OCI-M2 (cell line): ENCODE measurements around the gene SASH1.
"Not testable (repeated sequence)": the region's sequence is repeated elsewhere in the genome, so short reads cannot be mapped to it uniquely, and the experiment has no call there.

Source experiments
- DNase-seq: peaks from one replicate; lab custom pipeline; 2025; ENCODE audit not compliant: unreplicated experiment; lab: John Stamatoyannopoulos, UW

The SASH1 gene

GRCh38 chr6:148364056-148364824, 21.6 kb downstream of the SASH1 start:
- no peak for DNase-seq

- no peak for DNase-seq
Observed at GRCh38 chr6:148365041-148365440, 22.4 kb downstream of the SASH1 start.

- no peak for DNase-seq
Observed at GRCh38 chr6:148367411-148368024, 24.9 kb downstream of the SASH1 start.

GRCh38 chr6:148370176-148370575, 27.5 kb downstream of the SASH1 start:
- no peak for DNase-seq

- DNase-seq = no peak
Observed at GRCh38 chr6:148374040-148374774, 31.6 kb downstream of the SASH1 start.

GRCh38 chr6:148375401-148375800, 32.8 kb downstream of the SASH1 start:
- no peak for DNase-seq

GRCh38 chr6:148379481-148379880, 36.8 kb downstream of the SASH1 start:
- DNase-seq = no peak

- DNase-seq = no peak
Observed at GRCh38 chr6:148379966-148380713, 37.5 kb downstream of the SASH1 start.

GRCh38 chr6:148382051-148382450, 39.4 kb downstream of the SASH1 start:
- not testable (repeated sequence) for DNase-seq

GRCh38 chr6:148382861-148383260, 40.2 kb downstream of the SASH1 start:
- DNase-seq = no peak

GRCh38 chr6:148383658-148384368, 41.2 kb downstream of the SASH1 start:
- DNase-seq = no peak

GRCh38 chr6:148385379-148385778, 42.7 kb downstream of the SASH1 start:
- DNase-seq = no peak

GRCh38 chr6:148388521-148388920, 45.9 kb downstream of the SASH1 start:
- DNase-seq = no peak

- no peak for DNase-seq
Observed at GRCh38 chr6:148389086-148389485, 46.4 kb downstream of the SASH1 start.

- DNase-seq = no peak
Observed at GRCh38 chr6:148389917-148390316, 47.3 kb downstream of the SASH1 start.

- not testable (repeated sequence) for DNase-seq
Observed at GRCh38 chr6:148392127-148392526, 49.5 kb downstream of the SASH1 start.

- no peak for DNase-seq
Observed at GRCh38 chr6:148392671-148393070, 50.0 kb downstream of the SASH1 start.

- DNase-seq = no peak
Observed at GRCh38 chr6:148395583-148396101, 53.0 kb downstream of the SASH1 start.

- DNase-seq = no peak
Observed at GRCh38 chr6:148396411-148396810, 53.8 kb downstream of the SASH1 start.

GRCh38 chr6:148396926-148397325, 54.3 kb downstream of the SASH1 start:
- no peak for DNase-seq
